D721Med (cell line): ENCODE data around the gene SUPT4H1.
"Not testable (repeated sequence)": the region's sequence is repeated elsewhere in the genome, so short reads cannot be mapped to it uniquely, and the experiment has no call there.

Source experiments
- DNase-seq: peaks from one replicate; pipeline ENCODE4 v3.0.0; 2011; ENCODE audit warnings: low spot score; ENCODE audit not compliant: insufficient read length
- FAIRE-seq: peaks from 2 replicates; lab custom pipeline; 2011; peaks lifted over from hg19 to GRCh38; lab: Jason Lieb, UNC
- TF ChIP-seq, protein P1 (sequence below): IDR thresholded peaks from 2 replicates; pipeline ENCODE4 v1.5.1; 2012; ENCODE audit warnings: mild to moderate bottlenecking, control low read depth; ENCODE audit not compliant: insufficient read depth; ENCODE audit errors: missing control alignments

SUPT4H1 gene

DNA sequence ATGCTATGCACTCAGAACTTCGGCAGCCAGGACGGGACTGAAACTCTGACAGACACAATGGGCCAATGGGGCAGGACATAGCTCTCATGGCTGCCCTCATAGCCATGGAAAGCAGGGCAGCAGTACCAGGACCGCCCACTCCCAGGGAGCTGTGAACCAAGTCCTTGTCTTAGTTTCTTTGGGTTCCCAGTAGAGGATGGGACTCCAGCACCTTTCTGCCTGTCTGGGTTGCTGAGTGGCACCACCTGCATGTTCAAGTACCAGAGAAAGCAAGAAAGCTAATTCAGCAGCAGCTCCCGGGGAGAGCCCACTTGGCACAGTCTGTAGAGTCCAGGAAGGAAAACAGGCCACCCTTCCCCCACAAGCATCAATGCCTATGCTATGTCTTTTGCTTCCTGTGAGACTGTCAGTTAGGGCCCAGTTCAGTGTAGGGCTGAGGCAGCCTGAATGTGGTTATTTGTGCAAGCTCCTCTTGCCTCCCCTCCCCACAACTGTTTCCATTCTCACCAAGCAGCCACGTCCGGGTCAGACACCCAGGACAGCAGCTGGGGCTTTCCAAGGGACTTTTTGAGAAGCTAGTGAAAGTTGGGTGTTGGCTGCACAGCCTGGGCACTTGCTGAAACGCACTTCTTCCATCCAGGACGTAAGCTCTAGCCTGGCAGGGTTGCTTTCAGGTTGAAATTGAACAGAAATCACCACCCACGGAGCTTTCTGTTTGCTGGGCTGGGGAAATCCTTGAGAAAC lies 7.8 kb downstream of the SUPT4H1 start:
- TF ChIP-seq, protein P1, sequence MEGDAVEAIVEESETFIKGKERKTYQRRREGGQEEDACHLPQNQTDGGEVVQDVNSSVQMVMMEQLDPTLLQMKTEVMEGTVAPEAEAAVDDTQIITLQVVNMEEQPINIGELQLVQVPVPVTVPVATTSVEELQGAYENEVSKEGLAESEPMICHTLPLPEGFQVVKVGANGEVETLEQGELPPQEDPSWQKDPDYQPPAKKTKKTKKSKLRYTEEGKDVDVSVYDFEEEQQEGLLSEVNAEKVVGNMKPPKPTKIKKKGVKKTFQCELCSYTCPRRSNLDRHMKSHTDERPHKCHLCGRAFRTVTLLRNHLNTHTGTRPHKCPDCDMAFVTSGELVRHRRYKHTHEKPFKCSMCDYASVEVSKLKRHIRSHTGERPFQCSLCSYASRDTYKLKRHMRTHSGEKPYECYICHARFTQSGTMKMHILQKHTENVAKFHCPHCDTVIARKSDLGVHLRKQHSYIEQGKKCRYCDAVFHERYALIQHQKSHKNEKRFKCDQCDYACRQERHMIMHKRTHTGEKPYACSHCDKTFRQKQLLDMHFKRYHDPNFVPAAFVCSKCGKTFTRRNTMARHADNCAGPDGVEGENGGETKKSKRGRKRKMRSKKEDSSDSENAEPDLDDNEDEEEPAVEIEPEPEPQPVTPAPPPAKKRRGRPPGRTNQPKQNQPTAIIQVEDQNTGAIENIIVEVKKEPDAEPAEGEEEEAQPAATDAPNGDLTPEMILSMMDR, result no peak
- DNase-seq (no peak), FAIRE-seq (no peak)

DNA sequence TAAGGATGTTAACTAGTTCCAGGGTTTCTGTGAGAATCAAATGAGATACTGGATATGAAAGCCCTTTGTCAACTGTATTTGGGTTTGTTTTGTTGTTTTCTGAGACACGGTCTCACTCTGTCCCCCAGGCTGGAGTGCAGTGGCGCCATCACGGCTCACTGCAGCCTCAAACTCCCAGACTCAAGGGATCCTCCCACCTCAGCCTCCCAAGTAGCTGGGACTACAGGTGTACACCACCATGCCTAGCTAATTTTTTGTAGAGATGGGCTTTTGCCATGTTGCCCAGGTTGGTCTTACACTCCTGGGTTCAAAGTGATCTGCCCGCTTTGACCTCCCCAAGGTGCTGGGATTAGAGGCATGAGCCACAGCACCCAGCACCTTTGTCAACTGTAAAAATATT lies 8.9 kb downstream of the SUPT4H1 start:
- TF ChIP-seq, protein P1, result no peak
- FAIRE-seq (no peak), DNase-seq (no peak)

DNA sequence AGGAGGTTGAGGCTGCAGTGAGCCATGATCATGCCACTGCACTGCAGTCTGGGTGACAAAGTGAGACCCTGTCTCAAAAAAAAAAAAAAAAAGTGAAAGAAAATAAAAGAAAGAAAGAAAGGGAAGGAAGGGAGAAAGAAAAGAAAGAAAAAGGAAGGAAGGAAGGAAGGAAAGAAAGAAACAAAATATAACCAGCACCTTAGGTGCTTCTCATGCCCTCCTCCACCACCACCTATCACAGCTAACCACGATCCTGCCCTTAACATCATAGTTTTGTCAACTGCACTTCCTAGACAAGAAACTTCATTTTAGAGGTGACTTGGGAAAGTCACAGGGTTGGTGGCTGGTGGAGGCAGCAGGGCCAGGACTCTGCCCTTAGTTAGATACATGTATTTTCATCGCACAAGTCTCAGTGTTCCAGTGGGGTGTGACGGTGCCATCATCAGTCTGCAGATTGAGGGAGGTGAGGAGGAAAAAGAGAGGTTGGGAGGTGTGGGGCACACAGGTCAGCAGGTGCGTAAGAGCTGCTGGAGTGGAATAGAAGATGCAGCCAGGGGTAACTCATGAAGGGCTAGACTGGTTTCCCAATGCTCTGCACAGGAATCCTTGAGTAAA lies 10.0 kb downstream of the SUPT4H1 start:
- TF ChIP-seq, protein P1, result no peak
- DNase-seq (no peak), FAIRE-seq (no peak)

DNA sequence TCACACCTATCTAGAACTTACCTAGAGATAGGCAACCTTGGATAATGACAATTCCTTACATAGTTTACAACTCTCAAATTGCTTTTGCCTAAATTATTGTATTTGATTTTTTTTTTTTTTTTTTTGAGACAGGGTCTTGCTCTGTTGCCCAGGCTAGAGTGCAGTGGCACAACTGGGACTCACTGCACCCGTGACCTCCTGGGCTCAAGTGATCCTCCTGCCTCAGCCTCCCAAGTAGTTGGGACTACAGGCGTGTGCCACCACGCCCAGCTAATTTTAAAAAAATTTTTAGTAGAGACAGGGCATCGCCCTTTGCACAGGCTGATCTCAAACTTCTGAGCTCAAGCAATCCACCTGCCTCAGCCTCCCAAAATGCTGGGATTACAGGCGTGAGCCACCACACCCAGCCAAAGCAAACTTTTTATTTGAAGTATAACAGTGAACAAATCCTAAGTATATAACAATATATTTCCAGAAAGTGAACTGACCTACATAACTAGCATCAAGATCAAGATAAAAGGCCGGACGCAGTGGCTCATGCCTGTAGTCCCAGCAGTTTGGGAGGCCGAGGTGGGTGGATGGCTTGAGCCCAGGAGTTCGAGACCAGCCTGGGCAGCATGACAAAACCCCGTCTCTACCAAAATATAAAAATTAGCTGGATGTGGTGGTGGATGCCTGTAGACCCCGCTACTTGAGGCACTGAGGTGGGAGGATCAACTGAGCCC lies 10.7 kb downstream of the SUPT4H1 start:
- not testable (repeated sequence) for FAIRE-seq, DNase-seq

DNA sequence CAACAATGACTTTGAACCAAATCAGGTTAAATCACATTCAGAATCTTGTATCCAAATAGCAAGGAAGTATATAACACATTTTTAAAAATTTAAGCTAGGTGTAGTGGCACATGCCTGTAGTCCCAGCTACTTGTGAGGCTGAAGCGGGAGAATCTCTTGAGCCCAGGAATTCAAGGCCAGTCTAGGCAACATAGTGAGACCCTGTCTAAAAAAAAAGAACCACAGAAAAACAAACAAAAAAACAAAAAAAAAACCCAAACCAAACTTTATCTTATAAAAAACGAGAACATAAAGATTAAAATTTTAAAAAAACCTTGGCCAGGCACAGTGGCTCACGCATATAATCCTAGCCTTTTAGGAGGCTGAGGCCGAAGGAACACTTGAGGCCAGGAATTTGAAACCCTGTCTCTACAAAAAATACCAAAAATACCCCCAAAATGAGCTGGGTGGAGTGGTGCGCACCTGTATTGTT lies 11.6 kb downstream of the SUPT4H1 start:
- TF ChIP-seq, protein P1, result no peak
- FAIRE-seq (no peak), DNase-seq (no peak)

DNA sequence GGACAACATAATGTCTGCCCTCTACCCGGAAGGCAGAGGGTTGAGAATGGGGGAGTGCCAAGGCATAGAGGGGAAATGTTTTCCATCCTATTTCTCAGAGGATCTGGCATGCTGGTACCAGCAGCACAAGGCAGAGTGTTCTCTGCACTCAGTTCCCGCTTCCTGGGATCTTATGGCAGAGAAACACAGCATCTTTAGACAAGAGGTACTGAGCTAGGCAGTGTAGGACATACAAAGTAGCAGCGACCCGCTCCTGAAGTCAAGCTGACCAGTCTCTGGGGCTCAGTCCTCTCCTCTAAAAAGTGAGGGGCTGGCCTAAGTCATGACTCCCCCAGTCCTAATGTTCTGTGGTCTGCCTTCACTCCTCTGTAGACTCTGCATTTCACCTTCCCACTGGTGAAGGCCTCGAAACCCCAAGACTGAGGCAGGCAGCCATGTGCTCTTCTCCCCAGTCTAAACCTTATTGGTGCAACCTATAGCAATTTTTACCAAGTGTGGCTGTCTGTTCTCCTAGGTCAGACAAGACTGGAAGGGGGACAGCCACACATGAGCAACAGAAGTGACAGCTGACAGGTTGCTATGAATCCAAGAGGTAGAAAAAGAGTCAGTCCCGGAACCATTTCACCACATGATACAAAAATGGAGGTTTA lies 12.1 kb downstream of the SUPT4H1 start:
- TF ChIP-seq, protein P1, result no peak
- FAIRE-seq, result no peak
- peak; percentile 12 for DNase-seq
